GM13977 (cell line): ENCODE measurements around the gene YY1.
A peak's percentile ranks its signal among the peaks of the same experiment; 100 is the strongest.

Experiments used
- DNase-seq: peaks from one replicate; pipeline ENCODE4 v3.0.0; 2012; ENCODE audit warnings: low spot score
- CTCF ChIP-seq: IDR thresholded peaks from 2 replicates; pipeline ENCODE4 v1.5.1; 2012; ENCODE audit warnings: mild to moderate bottlenecking, control low read depth; ENCODE audit not compliant: insufficient read depth; ENCODE audit errors: extremely low read depth, missing control alignments
- in situ Hi-C: fragments of 300-500 bp; cut with MboI; formaldehyde crosslinking; loops from one replicate; pipeline ENCODE4 v1.12.0; 2022; ENCODE audit warnings: low sequenced_read_pairs, low pct_unique_long_range_greater_than_20kb, mixed read lengths, inconsistent platforms; ENCODE audit not compliant: unreplicated experiment

The YY1 gene

DNA sequence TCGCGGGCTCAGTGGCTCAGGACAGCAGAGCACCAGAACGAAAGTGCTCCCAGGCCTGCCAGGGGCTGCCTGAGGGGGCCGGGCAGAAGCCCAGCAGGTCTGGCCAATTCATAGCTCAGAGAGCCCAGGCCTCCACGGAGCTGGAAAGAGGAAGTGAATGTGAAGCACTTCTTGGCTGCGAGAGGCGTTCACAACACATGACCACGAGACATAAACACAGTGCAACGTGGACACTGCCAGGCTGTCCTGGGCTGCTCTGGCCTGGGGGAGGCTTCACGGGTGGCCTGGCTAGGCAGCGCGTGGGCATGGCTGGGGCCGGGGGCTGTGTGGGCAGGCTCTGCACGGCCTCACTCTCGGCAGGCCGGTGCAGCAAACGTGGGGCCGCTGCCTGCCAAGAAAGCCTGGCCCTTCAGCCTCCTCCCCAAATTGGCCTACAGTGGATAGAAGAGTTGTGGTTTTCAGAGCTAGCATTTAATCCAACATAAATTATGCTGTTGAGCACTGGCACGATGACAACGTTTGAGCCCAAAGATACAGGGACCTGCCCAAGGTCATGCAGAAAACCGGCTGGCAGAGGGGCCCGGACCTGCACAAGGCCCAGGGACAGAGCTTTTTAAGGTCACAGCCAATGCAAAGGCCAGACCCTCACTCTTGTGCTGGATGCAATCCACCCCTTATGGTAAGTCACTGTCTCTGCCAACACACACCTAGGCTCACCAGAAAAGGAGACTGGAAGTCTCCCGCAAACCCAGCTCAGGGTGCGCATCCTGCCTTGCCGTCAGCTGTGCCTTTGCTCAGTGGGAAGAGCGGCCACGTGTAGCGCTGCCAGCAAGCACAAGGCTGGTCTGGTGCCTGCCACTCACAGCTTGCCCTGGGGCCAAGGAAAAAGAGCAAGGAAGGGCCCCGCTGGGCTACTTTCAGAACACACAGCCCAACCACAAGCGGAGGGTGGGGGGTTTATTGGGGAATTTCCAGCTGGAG lies 58.7 kb downstream of the YY1 start:
- DNase-seq, result peak; percentile 91
- in situ Hi-C loops, result no loop called here
- no peak for TF ChIP-seq CTCF

GRCh38 chr14:100298551-100299237 lies 59.8 kb downstream of the YY1 start:
- in situ Hi-C loops, result no loop called here
- peak; percentile 17 for DNase-seq
- TF ChIP-seq CTCF, result no peak

GRCh38 chr14:100299238-100299560 lies 60.3 kb downstream of the YY1 start:
- in situ Hi-C loops, result no loop called here

DNA sequence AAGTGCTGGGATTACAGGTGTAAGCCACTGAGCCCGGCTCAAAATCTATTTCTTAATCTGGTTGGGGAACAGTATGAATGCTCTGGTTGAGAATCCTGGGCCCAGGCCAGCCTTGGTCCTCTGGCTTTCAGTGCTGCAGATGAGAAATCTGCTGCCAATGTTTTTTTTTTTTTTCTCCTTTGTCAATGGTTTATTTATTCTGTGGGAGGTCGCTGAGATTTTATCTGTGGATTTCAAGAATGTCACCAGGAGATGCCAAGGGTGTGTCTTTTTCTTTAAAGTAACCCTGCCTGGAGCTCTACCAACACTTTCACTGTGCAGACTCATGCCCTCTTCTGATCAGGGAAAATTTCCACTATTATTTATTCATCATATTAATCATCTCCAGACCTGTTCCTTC lies 63.7 kb downstream of the YY1 start:
- in situ Hi-C loops, result no loop called here
- no peak for TF ChIP-seq CTCF
- DNase-seq, result no peak

More at GRCh38 chr14:100299238-100299560, 60.3 kb downstream of the YY1 start:
- no peak for TF ChIP-seq CTCF
- no peak for DNase-seq

GRCh38 chr14:100303179-100303578 lies 64.2 kb downstream of the YY1 start:
- TF ChIP-seq CTCF, result peak; percentile 62
- DNase-seq, result no peak
- in situ Hi-C loops, result no loop called here

DNA sequence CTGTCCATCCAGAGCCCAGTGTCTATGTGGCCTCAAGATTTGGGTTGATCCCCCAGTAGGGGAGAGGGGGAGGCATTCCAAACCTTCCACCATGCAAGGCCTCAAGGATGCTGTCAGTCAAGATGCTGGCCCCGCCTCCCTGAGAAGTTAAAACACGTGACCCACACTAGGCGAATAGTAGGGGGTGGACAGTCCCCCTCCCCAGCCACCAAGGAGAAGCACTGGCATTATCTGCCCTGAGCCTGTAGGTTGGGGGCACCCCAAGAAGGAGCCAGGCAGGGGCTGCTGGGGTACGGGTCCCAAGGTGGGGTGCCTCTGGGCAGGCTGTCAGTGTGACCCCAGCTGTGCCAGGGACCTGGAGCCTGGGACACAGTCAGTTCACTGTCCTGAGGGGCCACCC lies 65.0 kb downstream of the YY1 start:
- TF ChIP-seq CTCF, result no peak
- DNase-seq, result no peak
- in situ Hi-C loops, result no loop called here
